GM11168 (cell line): ENCODE measurements around the gene ARRB1.

Experiments
- in situ Hi-C: fragments of 300-500 bp; cut with MboI; formaldehyde crosslinking; loops from one replicate; pipeline ENCODE4 v1.12.0; 2022; ENCODE audit warnings: low sequenced_read_pairs; ENCODE audit not compliant: unreplicated experiment

Gene ARRB1

GRCh38 chr11:75241036-75241905 is 110.2 kb downstream of the ARRB1 start:
- in situ Hi-C loops, result no loop called here

GRCh38 chr11:75240311-75241035 is 111.0 kb downstream of the ARRB1 start, which contains the start of gene TPBGL:
Gene TPBGL (plus strand): TSS chr11:75240774. CDS start chr11:75241050, 276 bp downstream.
- in situ Hi-C loops, result no loop called here

GRCh38 chr11:75239531-75240290 is 111.8 kb downstream of the ARRB1 start:
- in situ Hi-C loops, result no loop called here

- in situ Hi-C loops, result no loop called here
These were observed 112.6 kb downstream of the ARRB1 start for GRCh38 chr11:75238595-75239440.

GRCh38 chr11:75237050-75237449 is 114.4 kb downstream of the ARRB1 start:
- in situ Hi-C loops, result no loop called here

GRCh38 chr11:75236062-75236461 is 115.4 kb downstream of the ARRB1 start:
- in situ Hi-C loops, result no loop called here

GRCh38 chr11:75233754-75234172 is 117.7 kb downstream of the ARRB1 start:
- in situ Hi-C loops, result no loop called here

- in situ Hi-C loops, result no loop called here
These were observed 120.8 kb downstream of the ARRB1 start for GRCh38 chr11:75230621-75231020.

- in situ Hi-C loops, result no loop called here
These were observed 122.0 kb downstream of the ARRB1 start for GRCh38 chr11:75229466-75229865.

- in situ Hi-C loops, result no loop called here
These were observed 125.7 kb downstream of the ARRB1 start for GRCh38 chr11:75225794-75226193.

GRCh38 chr11:75223954-75224643 is 127.4 kb downstream of the ARRB1 start:
- in situ Hi-C loops, result no loop called here

GRCh38 chr11:75219869-75220268 is 131.6 kb downstream of the ARRB1 start:
- in situ Hi-C loops, result no loop called here

GRCh38 chr11:75214843-75215242 is 136.6 kb downstream of the ARRB1 start:
- in situ Hi-C loops, result no loop called here

- in situ Hi-C loops, result no loop called here
These were observed 137.0 kb downstream of the ARRB1 start for GRCh38 chr11:75214411-75214821.
